NT2/D1 (cell line): ENCODE data around the gene C8G.

ENCODE experiments used
- DNase-seq: peaks from one replicate; pipeline ENCODE4 v3.0.0-alpha.2; 2011; ENCODE audit warnings: low read depth, low spot score
- H3K27me3 ChIP-seq: 2 replicates; pipeline ENCODE4 v1.6.0; 2011; ENCODE audit warnings: mild to moderate bottlenecking; ENCODE audit not compliant: insufficient read length, insufficient read depth
- H3K36me3 ChIP-seq: 2 replicates; pipeline ENCODE4 v1.6.1; 2011; ENCODE audit warnings: mild to moderate bottlenecking, low read length, mixed read lengths; ENCODE audit not compliant: insufficient read depth, insufficient read length
- H3K4me1 ChIP-seq: 2 replicates; pipeline ENCODE4 v1.5.1; 2011; ENCODE audit not compliant: insufficient read depth, insufficient read length
- H3K4me3 ChIP-seq: 2 replicates; pipeline ENCODE4 v1.5.1; 2011; ENCODE audit warnings: low read depth; ENCODE audit not compliant: insufficient read length
- H3K9ac ChIP-seq: 2 replicates; pipeline ENCODE4 v1.6.0; 2011; ENCODE audit warnings: low read depth; ENCODE audit not compliant: insufficient read length
- H3K9me3 ChIP-seq: 2 replicates; pipeline ENCODE4 v1.5.1; 2011; ENCODE audit warnings: mild to moderate bottlenecking, low read length; ENCODE audit not compliant: insufficient read depth
- SUZ12 ChIP-seq: IDR thresholded peaks from 2 replicates; pipeline ENCODE4 v1.6.1; 2011; ENCODE audit not compliant: insufficient read length, insufficient read depth; ENCODE audit errors: extremely low read depth
- ZNF274 ChIP-seq: IDR thresholded peaks from 2 replicates; pipeline ENCODE4 v1.6.1; 2011; ENCODE audit warnings: mild to moderate bottlenecking, low read depth, low read length

The C8G gene

GRCh38 chr9:136995772-136996311 lies 50.8 kb downstream of the C8G start:
- H3K9me3 ChIP-seq: peaks cover 4% of the 10 kb centered on the region; the same call in 1 of the 2 replicates
- H3K9ac ChIP-seq: peak overlapping the region; percentile 64
- no peak for DNase-seq
- peaks cover 25% of the 10 kb centered on the region for H3K4me1 ChIP-seq
- H3K4me3 ChIP-seq: no peak overlapping the region
- no peaks in the 10 kb centered on the region for H3K27me3 ChIP-seq
- H3K36me3 ChIP-seq: peaks cover 27% of the 10 kb centered on the region
- TF ChIP-seq ZNF274: no peak
- TF ChIP-seq SUZ12: no peak
